Muscle of leg (tissue), 11 donors: ENCODE results near the gene HNF1B. TPM values are rescaled to one million over a fixed set of nuclear protein-coding genes. Genes with fewer than 3 reads are reported as not detected.

ENCODE experiments used
- DNase-seq: peaks from one replicate; pipeline ENCODE4 v3.0.0; 2013
- H3K27ac ChIP-seq: one replicate; pipeline ENCODE4 v1.5.1; 2013; ENCODE audit warnings: mild to moderate bottlenecking, low read length, control low read depth
- H3K27me3 ChIP-seq: one replicate; pipeline ENCODE4 v1.6.1; 2013; ENCODE audit warnings: low read length; ENCODE audit not compliant: control insufficient read depth, insufficient read depth
- H3K36me3 ChIP-seq: one replicate; pipeline ENCODE4 v1.6.1; 2013; ENCODE audit warnings: low read length; ENCODE audit not compliant: control insufficient read depth, insufficient read depth
- H3K4me1 ChIP-seq: one replicate; pipeline ENCODE4 v1.6.1; 2013; ENCODE audit warnings: low read length; ENCODE audit not compliant: control insufficient read depth, insufficient read depth
- H3K4me3 ChIP-seq: one replicate; pipeline ENCODE4 v1.5.1; 2013; ENCODE audit warnings: low read length, control low read depth
- H3K9me3 ChIP-seq: replicated peaks from 2 replicates; pipeline ENCODE4 v1.6.1; 2013; ENCODE audit warnings: low read depth, low read length; ENCODE audit not compliant: control insufficient read depth
- WGBS: methylation state at CpG from one replicate; pipeline ENCODE4 v1.1.5; 2013; ENCODE audit warnings: missing lambda C conversion rate; ENCODE audit not compliant: insufficient coverage; 5-methylcytosine and 5-hydroxymethylcytosine counted together
- polyA plus RNA-seq, 8 donors: library from polyadenylated mRNA; unstranded; fragments of 120-200 nt; gene quantifications; one replicate each; pipeline versions ENCODE4 v1.2.1 to v1.2.3, GENCODE V29; 2013; ENCODE audit warnings: inconsistent platforms in 1 of 8, low replicate concordance in 1 of 8; ENCODE audit not compliant: insufficient read length in 8 of 8, insufficient read depth in 1 of 8
- total RNA-seq: library from RNA; stranded (reverse); fragments of 120-200 nt; gene quantifications from one replicate; pipeline ENCODE4 v1.2.4, GENCODE V29; 2013

The HNF1B gene
- total and polyA plus RNA-seq, 9 donors = 0.09 to 2.4 (median 0.23) TPM; not detected in 6

- DNase-seq = no peak
- WGBS = no CpG with 5 or more reads among the region's 2 CpGs
- H3K4me3 ChIP-seq = no peak overlapping the region
Measured at GRCh38 chr17:37746617-37747016, 1.8 kb upstream of the HNF1B start.

GRCh38 chr17:37745801-37746426 lies 1.1 kb upstream of the HNF1B start:
- H3K27ac ChIP-seq = no peak overlapping the region
- H3K4me1 ChIP-seq = peaks cover 23% of the 10 kb centered on the region
- DNase-seq = no peak
- WGBS = 3% methylated on average over 13 of the region's 20 CpGs
- no peak overlapping the region for H3K4me3 ChIP-seq
- peaks cover 78% of the 10 kb centered on the region for H3K27me3 ChIP-seq
- no peaks in the 10 kb centered on the region for H3K9me3 ChIP-seq
- H3K36me3 ChIP-seq = no peaks in the 10 kb centered on the region

More at GRCh38 chr17:37746617-37747016, 1.8 kb upstream of the HNF1B start:
- H3K9me3 ChIP-seq = no peaks in the 10 kb centered on the region
- H3K27ac ChIP-seq = no peak overlapping the region
- peaks cover 23% of the 10 kb centered on the region for H3K4me1 ChIP-seq
- H3K27me3 ChIP-seq = peaks cover 78% of the 10 kb centered on the region
- no peaks in the 10 kb centered on the region for H3K36me3 ChIP-seq

GRCh38 chr17:37744633-37744927 lies 279 bp downstream of the HNF1B start:
- Histone ChIP-seq H3K36me3 (no peaks in the 10 kb centered on the region), H3K4me3 (no peak overlapping the region), H3K9me3 (no peaks in the 10 kb centered on the region), H3K27me3 (peaks cover 78% of the 10 kb centered on the region), H3K4me1 (peaks cover 23% of the 10 kb centered on the region), H3K27ac (no peak overlapping the region)
- no peak for DNase-seq
- 2% methylated on average over 14 of the region's 21 CpGs for WGBS

- under 1% methylated on average over 59 of the region's 61 CpGs for WGBS
- Histone ChIP-seq H3K27me3 (peaks cover 79% of the 10 kb centered on the region), H3K9me3 (no peaks in the 10 kb centered on the region), H3K27ac (no peak overlapping the region), H3K36me3 (no peaks in the 10 kb centered on the region), H3K4me1 (peaks cover 23% of the 10 kb centered on the region), H3K4me3 (no peak overlapping the region)
- DNase-seq = no peak
Measured at GRCh38 chr17:37743875-37744632, 805 bp downstream of the HNF1B start.

- WGBS = under 1% methylated on average over 19 of the region's 19 CpGs
- peaks cover 81% of the 10 kb centered on the region for H3K27me3 ChIP-seq
Measured at GRCh38 chr17:37743612-37743874, 1.3 kb downstream of the HNF1B start.

GRCh38 chr17:37742762-37743611 lies 1.9 kb downstream of the HNF1B start:
- whole genome bisulfite sequencing = 1% methylated on average over 49 of the region's 76 CpGs
- Histone ChIP-seq H3K27ac (no peak overlapping the region), H3K27me3 (peaks cover 80% of the 10 kb centered on the region), H3K4me1 (peaks cover 23% of the 10 kb centered on the region), H3K4me3 (no peak overlapping the region), H3K36me3 (no peaks in the 10 kb centered on the region), H3K9me3 (no peaks in the 10 kb centered on the region)
- no peak for DNase-seq

More at GRCh38 chr17:37743612-37743874, 1.3 kb downstream of the HNF1B start:
- no peaks in the 10 kb centered on the region for H3K9me3 ChIP-seq
- H3K27ac ChIP-seq = no peak overlapping the region
- H3K4me1 ChIP-seq = peaks cover 23% of the 10 kb centered on the region
- no peak overlapping the region for H3K4me3 ChIP-seq
- no peak for DNase-seq
- H3K36me3 ChIP-seq = no peaks in the 10 kb centered on the region

- peak overlapping the region; percentile 9 for H3K4me3 ChIP-seq
- H3K9me3 ChIP-seq = no peaks in the 10 kb centered on the region
- H3K27ac ChIP-seq = no peak overlapping the region
- H3K4me1 ChIP-seq = peaks cover 23% of the 10 kb centered on the region
- H3K36me3 ChIP-seq = no peaks in the 10 kb centered on the region
- 1% methylated on average over 51 of the region's 51 CpGs for WGBS
- peaks cover 85% of the 10 kb centered on the region for H3K27me3 ChIP-seq
- DNase-seq = peak; percentile 24
Measured at GRCh38 chr17:37742116-37742761, 2.6 kb downstream of the HNF1B start.

GRCh38 chr17:37741341-37742115 lies 3.3 kb downstream of the HNF1B start:
- 0% methylated on average over 8 of the region's 22 CpGs for WGBS
- Histone ChIP-seq H3K4me3 (no peak overlapping the region), H3K36me3 (no peaks in the 10 kb centered on the region), H3K4me1 (peaks cover 23% of the 10 kb centered on the region), H3K27me3 (peaks cover 81% of the 10 kb centered on the region), H3K9me3 (no peaks in the 10 kb centered on the region), H3K27ac (no peak overlapping the region)
- DNase-seq = no peak

- H3K4me1 ChIP-seq = peaks cover 23% of the 10 kb centered on the region
- WGBS = no CpG with 5 or more reads among the region's 4 CpGs
- no peaks in the 10 kb centered on the region for H3K36me3 ChIP-seq
- H3K27me3 ChIP-seq = peaks cover 80% of the 10 kb centered on the region
- DNase-seq = no peak
- H3K27ac ChIP-seq = no peak overlapping the region
- no peaks in the 10 kb centered on the region for H3K9me3 ChIP-seq
- H3K4me3 ChIP-seq = no peak overlapping the region
Measured at GRCh38 chr17:37740915-37741314, 3.9 kb downstream of the HNF1B start.
